CD14-positive monocyte (primary cell): ENCODE data around the gene UCP2. TPM values are rescaled to one million over a fixed set of nuclear protein-coding genes. Genes with fewer than 3 reads are reported as not detected.

Experiments used
- DNase-seq, 3 donors: peaks; one replicate each; pipeline ENCODE4 v3.0.0-alpha.2; 2011 to 2022
- H2AFZ ChIP-seq: 2 replicates; pipeline ENCODE4 v1.6.0; 2012; ENCODE audit warnings: mild to moderate bottlenecking, low read depth, low read length, inconsistent platforms; ENCODE audit not compliant: insufficient read depth, poor library complexity, severe bottlenecking
- H3K27ac ChIP-seq, 2 donors: 1 replicate in 1 of 2; 2 replicates in 1 of 2; pipeline ENCODE4 v1.5.1; 2012 to 2013; ENCODE audit warnings: low read length in 2 of 2, control low read depth in 1 of 2, inconsistent platforms in 1 of 2, low read depth in 1 of 2, mild to moderate bottlenecking in 1 of 2
- H3K27me3 ChIP-seq, 2 donors: one replicate each; pipeline versions ENCODE4 v1.6.0 to v1.6.1; 2011 to 2013; ENCODE audit warnings: low read length in 2 of 2; ENCODE audit not compliant: control insufficient read depth in 2 of 2, insufficient read depth in 2 of 2
- H3K36me3 ChIP-seq, 2 donors: replicated peaks in 1 of 2; 1 replicate in 1 of 2; 2 replicates in 1 of 2; pipeline versions ENCODE4 v1.5.1 to v1.6.1; 2012 to 2013; ENCODE audit warnings: low read length in 2 of 2, control low read depth in 1 of 2, inconsistent platforms in 1 of 2, mild to moderate bottlenecking in 1 of 2; ENCODE audit not compliant: insufficient read depth in 2 of 2, control insufficient read depth in 1 of 2
- H3K4me1 ChIP-seq, 2 donors: 1 replicate in 1 of 2; 2 replicates in 1 of 2; pipeline versions ENCODE4 v1.5.1 to v1.6.1; 2012 to 2013; ENCODE audit warnings: low read length in 2 of 2, control low read depth in 1 of 2, inconsistent platforms in 1 of 2, mild to moderate bottlenecking in 1 of 2, moderate library complexity in 1 of 2; ENCODE audit not compliant: insufficient read depth in 2 of 2, control insufficient read depth in 1 of 2
- H3K4me2 ChIP-seq: replicated peaks from 2 replicates; pipeline ENCODE3; 2012; ENCODE audit warnings: low read length, moderate library complexity, mild to moderate bottlenecking; ENCODE audit not compliant: poor library complexity, severe bottlenecking; ENCODE audit errors: extremely low read depth
- H3K4me3 ChIP-seq, 3 experiments: fragments of 200-600 bp in 1 of 3; sonication (generic) in 1 of 3; replicated peaks in 1 of 3; 1 replicate in 2 of 3; 2 replicates in 1 of 3; pipeline ENCODE4 v1.5.1; 2011 to 2013; ENCODE audit warnings: low read length in 3 of 3, mild to moderate bottlenecking in 3 of 3, control low read depth in 2 of 3, low read depth in 2 of 3, inconsistent platforms in 1 of 3, moderate library complexity in 1 of 3
- H3K79me2 ChIP-seq: 2 replicates; pipeline ENCODE4 v1.6.0; 2012; ENCODE audit warnings: mild to moderate bottlenecking, control low read depth, inconsistent platforms, low read length, moderate library complexity; ENCODE audit not compliant: insufficient read depth
- H3K9ac ChIP-seq: 2 replicates; pipeline ENCODE4 v1.6.0; 2017; ENCODE audit warnings: low read length, mild to moderate bottlenecking; ENCODE audit not compliant: insufficient read depth, poor library complexity, severe bottlenecking
- H3K9me3 ChIP-seq, 2 donors: replicated peaks in 1 of 2; 1 replicate in 1 of 2; 2 replicates in 1 of 2; pipeline versions ENCODE4 v1.5.1 to v1.6.1; 2012 to 2013; ENCODE audit warnings: low read length in 2 of 2, control low read depth in 1 of 2; ENCODE audit not compliant: control insufficient read depth in 1 of 2, insufficient read depth in 1 of 2
- H4K20me1 ChIP-seq: 2 replicates; pipeline ENCODE4 v1.6.0; 2012; ENCODE audit warnings: mild to moderate bottlenecking, low read length, control low read depth, moderate library complexity; ENCODE audit not compliant: insufficient read depth
- H3K27ac Mint-ChIP-seq, 7 donors: one replicate each; pipeline ENCODE4 v1.8.0; 2020; ENCODE audit warnings: mild to moderate bottlenecking in 7 of 7, mixed read lengths in 7 of 7, moderate library complexity in 6 of 7, inconsistent platforms in 2 of 7
- H3K27me3 Mint-ChIP-seq, 3 donors: one replicate each; pipeline ENCODE4 v1.8.0; 2021 to 2022; ENCODE audit warnings: low read depth in 3 of 3, mild to moderate bottlenecking in 3 of 3, mixed read lengths in 3 of 3, moderate library complexity in 3 of 3, inconsistent platforms in 1 of 3
- H3K36me3 Mint-ChIP-seq, 2 donors: one replicate each; pipeline ENCODE4 v1.8.0; 2020; ENCODE audit warnings: mixed read lengths in 2 of 2, inconsistent platforms in 1 of 2, mild to moderate bottlenecking in 1 of 2
- H3K4me1 Mint-ChIP-seq: one replicate; pipeline ENCODE4 v1.8.0; 2020; ENCODE audit warnings: mild to moderate bottlenecking, mixed read lengths
- H3K4me3 Mint-ChIP-seq, 2 donors: one replicate each; pipeline ENCODE4 v1.8.0; 2020; ENCODE audit warnings: mild to moderate bottlenecking in 2 of 2, mixed read lengths in 2 of 2, moderate library complexity in 1 of 2
- H3K9me3 Mint-ChIP-seq, 7 donors: one replicate each; pipeline ENCODE4 v1.8.0; 2020 to 2022; ENCODE audit warnings: mixed read lengths in 7 of 7, mild to moderate bottlenecking in 6 of 7, moderate library complexity in 6 of 7, inconsistent platforms in 2 of 7
- CTCF ChIP-seq: fragments of 200-600 bp; IDR thresholded peaks from one replicate; pipeline ENCODE4 v1.8.0; 2022; ENCODE audit warnings: antibody characterized with exemption, mild to moderate bottlenecking
- WGBS: methylation state at CpG from one replicate; pipeline ENCODE4 v1.1.5; 2013; ENCODE audit warnings: missing lambda C conversion rate; ENCODE audit not compliant: insufficient coverage; 5-methylcytosine and 5-hydroxymethylcytosine counted together
- intact Hi-C, 2 donors: fragments of 100-400 bp; cut with micrococcal nuclease; formaldehyde crosslinking; loops; one replicate each; pipeline versions ENCODE4 v1.15.0 to v1.15.1; 2023
- polyA plus RNA-seq, 3 donors: library from polyadenylated mRNA; depleted of rRNA in 1 of 3; unstranded in 2 of 3; stranded (reverse) in 1 of 3; fragments of 300-500 nt in 2 of 3; fragments of >200 nt in 1 of 3; fragmentation: Illumina TruSeq in 2 of 3; gene quantifications; 1 replicate in 2 of 3; 2 replicates in 1 of 3; pipeline ENCODE4 v1.2.3, GENCODE V29; 2012 to 2021

UCP2 gene
- polyA plus RNA-seq, 3 donors: 496 to 665 (median 649) TPM

GRCh38 chr11:73956876-73957653 lies 25.6 kb downstream of the UCP2 start:
- 43% methylated on average over 12 of the region's 29 CpGs for WGBS
- Histone ChIP-seq H3K4me3 (no peak overlapping the region), H3K79me2 (no peaks in the 10 kb centered on the region), H3K9me3 (no peaks in the 10 kb centered on the region), H3K4me2 (no peak overlapping the region), H3K9ac (no peak overlapping the region), H4K20me1 (no peaks in the 10 kb centered on the region), H3K36me3 (no peaks in the 10 kb centered on the region), H3K27me3 (peaks cover 0 to 11% of the 10 kb centered on the region in 2 donors), H2AFZ (no peak overlapping the region), H3K4me1 (no peaks in the 10 kb centered on the region), H3K27ac (no peak overlapping the region)
- no peak for DNase-seq
- no peak for TF ChIP-seq CTCF
- Mint-ChIP-seq H3K9me3 (peaks cover 0 to 2% (median 0%) of the 10 kb centered on the region in 7 donors), H3K4me3 (peak overlapping the region in 1 of 2 donors; percentile 56), H3K36me3 (no peaks in the 10 kb centered on the region), H3K27me3 (peaks cover 14 to 25% (median 24%) of the 10 kb centered on the region in 3 donors), H3K27ac (no peak overlapping the region), H3K4me1 (peaks cover 6% of the 10 kb centered on the region)
- intact Hi-C loops: no loop called here

- no peak for TF ChIP-seq CTCF
- Histone ChIP-seq H2AFZ (no peak overlapping the region), H4K20me1 (no peaks in the 10 kb centered on the region), H3K79me2 (no peaks in the 10 kb centered on the region), H3K27me3 (peaks cover 0 to 1% of the 10 kb centered on the region in 2 donors), H3K4me3 (no peak overlapping the region), H3K4me1 (no peaks in the 10 kb centered on the region), H3K36me3 (no peaks in the 10 kb centered on the region), H3K9me3 (peaks cover 0 to 1% of the 10 kb centered on the region in 2 donors), H3K9ac (no peak overlapping the region), H3K27ac (no peak overlapping the region), H3K4me2 (no peak overlapping the region)
- peaks cover 0 to 8% (median 2%) of the 10 kb centered on the region in 7 donors for H3K9me3 Mint-ChIP-seq
- intact Hi-C loops: no loop called here
- DNase-seq: no peak
- no peak overlapping the region for H3K27ac Mint-ChIP-seq
- no peaks in the 10 kb centered on the region for H3K36me3 Mint-ChIP-seq
- H3K4me1 Mint-ChIP-seq: no peaks in the 10 kb centered on the region
- WGBS: no CpG with 5 or more reads among the region's 7 CpGs
- H3K27me3 Mint-ChIP-seq: peaks cover 7 to 9% (median 8%) of the 10 kb centered on the region in 3 donors
- no peak overlapping the region for H3K4me3 Mint-ChIP-seq
Measured at GRCh38 chr11:73951797-73952196, 30.8 kb downstream of the UCP2 start.
